ENCODE results near the gene ARSG.

ARSG gene

GRCh38 chr17:68344701-68345136 lies 53.4 kb downstream of the ARSG start:
- TF ChIP-seq GATA2 (IDR thresholded peaks at IDR 0.05; ENCODE audit: low read depth, low read length) = no peak
- no peak for TF ChIP-seq GATA3 (IDR thresholded peaks at IDR 0.05; ENCODE audit: low read depth, low read length)

GRCh38 chr17:68346448-68346847 lies 55.2 kb downstream of the ARSG start:
- TF ChIP-seq GATA2 (IDR thresholded peaks at IDR 0.05; ENCODE audit: low read depth, low read length) = no peak
- TF ChIP-seq GATA3 (IDR thresholded peaks at IDR 0.05; ENCODE audit: low read depth, low read length) = no peak

GRCh38 chr17:68347380-68347779 lies 56.1 kb downstream of the ARSG start:
- TF ChIP-seq GATA3 (IDR thresholded peaks at IDR 0.05; ENCODE audit: low read depth, low read length) = no peak
- no peak for TF ChIP-seq GATA2 (IDR thresholded peaks at IDR 0.05; ENCODE audit: low read depth, low read length)

- TF ChIP-seq GATA2 (IDR thresholded peaks at IDR 0.05; ENCODE audit: low read depth, low read length) = no peak
- TF ChIP-seq GATA3 (IDR thresholded peaks at IDR 0.05; ENCODE audit: low read depth, low read length) = no peak
These were observed 57.9 kb downstream of the ARSG start for GRCh38 chr17:68349157-68349556.

- TF ChIP-seq GATA3 (IDR thresholded peaks at IDR 0.05; ENCODE audit: low read depth, low read length) = no peak
- no peak for TF ChIP-seq GATA2 (IDR thresholded peaks at IDR 0.05; ENCODE audit: low read depth, low read length)
These were observed 60.1 kb downstream of the ARSG start for GRCh38 chr17:68351395-68351794.

- no peak for TF ChIP-seq GATA3 (IDR thresholded peaks at IDR 0.05; ENCODE audit: low read depth, low read length)
- no peak for TF ChIP-seq GATA2 (IDR thresholded peaks at IDR 0.05; ENCODE audit: low read depth, low read length)
These were observed 60.7 kb downstream of the ARSG start for GRCh38 chr17:68352041-68352440.

GRCh38 chr17:68353111-68353521 lies 61.8 kb downstream of the ARSG start:
- TF ChIP-seq GATA3 (IDR thresholded peaks at IDR 0.05; ENCODE audit: low read depth, low read length) (no peak), GATA2 (IDR thresholded peaks at IDR 0.05; ENCODE audit: low read depth, low read length) (0 out of 2 replicates have a peak, but pooled peaks have one; percentile 12)

- no peak for TF ChIP-seq GATA3 (IDR thresholded peaks at IDR 0.05; ENCODE audit: low read depth, low read length)
- TF ChIP-seq GATA2 (IDR thresholded peaks at IDR 0.05; ENCODE audit: low read depth, low read length) = no peak
These were observed 65.2 kb downstream of the ARSG start for GRCh38 chr17:68356520-68356919.

- TF ChIP-seq GATA2 (IDR thresholded peaks at IDR 0.05; ENCODE audit: low read depth, low read length) (no peak), GATA3 (IDR thresholded peaks at IDR 0.05; ENCODE audit: low read depth, low read length) (no peak)
These were observed 65.7 kb downstream of the ARSG start for GRCh38 chr17:68356949-68357455.

GRCh38 chr17:68357886-68358285 lies 66.6 kb downstream of the ARSG start:
- no peak for TF ChIP-seq GATA2 (IDR thresholded peaks at IDR 0.05; ENCODE audit: low read depth, low read length)
- no peak for TF ChIP-seq GATA3 (IDR thresholded peaks at IDR 0.05; ENCODE audit: low read depth, low read length)

- TF ChIP-seq GATA3 (IDR thresholded peaks at IDR 0.05; ENCODE audit: low read depth, low read length) (no peak), GATA2 (IDR thresholded peaks at IDR 0.05; ENCODE audit: low read depth, low read length) (no peak)
These were observed 68.7 kb downstream of the ARSG start for GRCh38 chr17:68359791-68360535.

- TF ChIP-seq GATA3 (IDR thresholded peaks at IDR 0.05; ENCODE audit: low read depth, low read length) (no peak), GATA2 (IDR thresholded peaks at IDR 0.05; ENCODE audit: low read depth, low read length) (no peak)
These were observed 74.2 kb downstream of the ARSG start for GRCh38 chr17:68365469-68365868.

GRCh38 chr17:68368387-68368786 lies 77.1 kb downstream of the ARSG start:
- TF ChIP-seq GATA2 (IDR thresholded peaks at IDR 0.05; ENCODE audit: low read depth, low read length) (no peak), GATA3 (IDR thresholded peaks at IDR 0.05; ENCODE audit: low read depth, low read length) (no peak)

- TF ChIP-seq GATA2 (IDR thresholded peaks at IDR 0.05; ENCODE audit: low read depth, low read length) (no peak), GATA3 (IDR thresholded peaks at IDR 0.05; ENCODE audit: low read depth, low read length) (no peak)
These were observed 84.3 kb downstream of the ARSG start for GRCh38 chr17:68375566-68375965.

GRCh38 chr17:68377771-68378267 lies 86.5 kb downstream of the ARSG start:
- TF ChIP-seq GATA3 (IDR thresholded peaks at IDR 0.05; ENCODE audit: low read depth, low read length) (no peak), GATA2 (IDR thresholded peaks at IDR 0.05; ENCODE audit: low read depth, low read length) (no peak)
